GM18526 (cell line): ENCODE measurements around the gene BOLA1.
A peak's percentile ranks its signal among the peaks of the same experiment; 100 is the strongest.

Experiments
- POLR2A ChIP-seq: IDR thresholded peaks from 3 replicates; pipeline ENCODE4 v1.6.1; 2011; ENCODE audit not compliant: insufficient read length; ENCODE audit errors: extremely low read depth

Gene BOLA1

DNA sequence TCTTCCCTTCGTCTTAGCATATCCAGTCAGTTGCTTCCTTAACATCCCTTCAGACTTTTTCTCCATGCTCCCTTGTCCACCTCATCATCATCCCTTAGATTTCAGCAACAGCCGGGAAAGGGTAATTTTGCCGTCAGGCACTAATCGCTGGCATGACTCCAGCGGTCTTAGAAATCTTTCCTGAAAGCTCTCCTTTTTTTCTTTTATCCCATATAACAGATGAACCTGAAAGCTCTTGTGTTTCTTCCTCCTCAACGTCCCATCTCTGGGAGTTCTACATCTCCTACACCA, 10.4 kb upstream of the BOLA1 start:
- TF ChIP-seq POLR2A: no peak

DNA sequence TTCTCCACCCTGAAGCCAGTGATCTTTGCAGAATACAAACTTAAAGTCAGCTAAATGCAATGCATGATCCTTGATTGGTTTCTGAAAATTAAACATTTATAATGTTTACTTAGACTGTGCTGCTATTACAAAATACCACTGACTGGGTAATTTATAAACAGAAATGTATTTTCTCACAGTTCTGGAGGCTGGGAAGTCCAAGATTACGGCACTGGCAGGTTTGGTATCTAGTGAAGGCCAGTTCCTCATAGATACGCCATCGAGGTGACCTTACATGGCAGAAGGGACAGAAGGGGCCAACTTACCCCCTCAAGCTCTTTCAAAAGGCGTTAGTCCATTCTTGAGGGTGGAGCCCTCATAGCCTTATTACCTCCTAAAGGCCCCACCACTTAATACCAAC, 2.8 kb upstream of the BOLA1 start:
- no peak for TF ChIP-seq POLR2A

- no peak for TF ChIP-seq POLR2A
These were observed 4.6 kb downstream of the BOLA1 start for GRCh38 chr1:149903836-149904491.

GRCh38 chr1:149906570-149907075, 7.3 kb downstream of the BOLA1 start:
- TF ChIP-seq POLR2A: no peak

- TF ChIP-seq POLR2A: no peak
These were observed 15.2 kb downstream of the BOLA1 start for GRCh38 chr1:149914545-149914944.

DNA sequence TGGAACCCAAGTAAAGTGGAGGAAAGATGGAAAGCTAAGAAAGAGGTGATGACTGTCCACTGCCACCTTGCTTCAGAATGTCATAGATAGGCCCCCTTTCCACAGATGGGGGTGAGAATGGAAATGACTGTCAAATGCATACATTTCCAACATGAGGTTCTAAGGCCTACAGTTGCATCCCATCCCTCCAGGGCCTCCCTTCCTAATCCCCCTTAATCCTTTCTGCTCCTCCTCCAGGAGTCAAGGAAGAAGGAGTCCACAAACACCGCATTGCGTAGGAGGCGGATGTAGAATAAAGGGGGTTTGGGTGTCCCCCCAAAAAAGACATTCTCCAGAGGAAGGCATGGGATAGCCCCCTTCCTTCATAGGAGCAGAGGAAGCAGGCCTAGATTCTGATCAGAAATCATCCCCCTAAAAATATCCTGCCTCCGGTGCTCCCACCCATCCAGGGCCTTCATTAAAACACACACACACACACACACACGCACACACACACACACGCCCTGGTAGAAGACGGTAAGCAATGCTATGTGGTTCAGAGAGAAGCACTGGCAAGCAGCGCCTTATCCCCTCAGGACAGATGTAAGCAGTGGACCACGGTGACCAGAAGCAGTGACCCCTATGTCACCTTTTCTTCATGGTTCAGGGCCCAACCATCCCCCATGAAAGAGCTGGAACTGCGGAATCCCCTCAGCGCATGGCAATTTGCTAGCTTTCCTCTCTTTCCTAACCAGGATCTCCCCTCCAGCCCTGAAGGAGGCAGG, 16.2 kb downstream of the BOLA1 start:
- TF ChIP-seq POLR2A: no peak

- TF ChIP-seq POLR2A: no peak
These were observed 17.0 kb downstream of the BOLA1 start for GRCh38 chr1:149916193-149916897.

DNA sequence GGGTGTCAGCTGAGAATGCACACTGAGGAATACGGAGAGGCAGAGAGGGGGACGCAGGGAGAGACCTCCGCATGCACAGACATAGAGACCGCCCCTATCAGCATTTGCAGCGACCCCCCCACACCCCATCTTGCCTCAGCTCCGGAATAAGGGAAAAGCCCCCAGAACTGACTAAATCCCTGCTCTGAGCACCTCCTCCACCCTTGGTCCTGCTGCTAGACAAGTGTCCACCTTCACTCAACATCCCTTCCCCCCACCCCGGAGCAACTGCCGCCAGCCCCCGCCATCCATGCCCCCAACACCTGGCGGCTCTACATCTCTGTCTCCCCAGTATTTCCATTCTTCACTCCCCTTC, 17.5 kb downstream of the BOLA1 start:
- TF ChIP-seq POLR2A: no peak

- no peak for TF ChIP-seq POLR2A
These were observed 18.3 kb downstream of the BOLA1 start, which contains the start of gene SV2A for GRCh38 chr1:149917571-149918144. Gene SV2A, minus strand, starts transcription at chr1:149917844. Its CDS starts 4,004 bp downstream, at chr1:149913840.

DNA sequence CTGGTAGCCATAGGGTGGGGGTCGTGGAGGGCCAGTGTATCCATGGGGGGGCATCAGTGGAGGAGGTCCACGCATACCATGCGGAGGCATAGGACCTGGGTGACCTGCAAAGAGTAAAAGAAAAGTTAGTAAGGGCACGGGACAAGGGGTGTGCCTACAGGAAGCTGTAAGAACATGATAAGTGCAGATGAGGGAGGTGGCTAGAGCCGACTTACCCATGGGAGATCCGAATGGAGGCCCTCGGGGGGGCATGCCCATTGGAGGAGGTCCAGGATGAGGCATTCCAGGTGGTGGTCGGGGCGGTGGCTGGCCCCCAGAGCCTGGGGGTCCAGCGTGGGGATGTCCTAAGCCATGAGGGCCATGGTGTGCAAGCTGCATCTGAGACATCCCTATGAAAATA, 24.3 kb downstream of the BOLA1 start:
- TF ChIP-seq POLR2A: no peak

GRCh38 chr1:149925345-149925744, 26.0 kb downstream of the BOLA1 start:
- TF ChIP-seq POLR2A: no peak

DNA sequence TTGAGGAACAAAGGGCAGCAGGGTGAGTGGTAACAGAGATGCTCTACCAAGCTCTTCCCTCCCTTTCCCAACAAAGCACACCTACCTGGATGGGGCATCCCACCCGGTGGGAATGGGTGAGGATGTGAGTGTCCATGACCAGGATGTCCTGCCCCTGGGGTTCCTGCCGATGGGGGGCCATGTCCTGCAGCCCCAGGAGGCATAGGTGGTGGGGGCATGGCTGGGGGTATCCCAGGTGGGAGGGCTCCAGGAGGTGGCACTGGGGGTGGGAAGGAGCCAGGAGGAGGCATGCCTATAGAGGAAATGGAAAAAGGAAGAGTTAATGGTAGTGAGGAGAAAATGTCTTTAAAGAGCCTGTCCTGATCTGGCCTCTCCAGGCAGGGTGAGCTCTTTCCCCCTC, 26.4 kb downstream of the BOLA1 start:
- no peak for TF ChIP-seq POLR2A

GRCh38 chr1:149926296-149926695, 26.9 kb downstream of the BOLA1 start:
- no peak for TF ChIP-seq POLR2A

GRCh38 chr1:149927056-149927562, 27.7 kb downstream of the BOLA1 start:
- TF ChIP-seq POLR2A: no peak

DNA sequence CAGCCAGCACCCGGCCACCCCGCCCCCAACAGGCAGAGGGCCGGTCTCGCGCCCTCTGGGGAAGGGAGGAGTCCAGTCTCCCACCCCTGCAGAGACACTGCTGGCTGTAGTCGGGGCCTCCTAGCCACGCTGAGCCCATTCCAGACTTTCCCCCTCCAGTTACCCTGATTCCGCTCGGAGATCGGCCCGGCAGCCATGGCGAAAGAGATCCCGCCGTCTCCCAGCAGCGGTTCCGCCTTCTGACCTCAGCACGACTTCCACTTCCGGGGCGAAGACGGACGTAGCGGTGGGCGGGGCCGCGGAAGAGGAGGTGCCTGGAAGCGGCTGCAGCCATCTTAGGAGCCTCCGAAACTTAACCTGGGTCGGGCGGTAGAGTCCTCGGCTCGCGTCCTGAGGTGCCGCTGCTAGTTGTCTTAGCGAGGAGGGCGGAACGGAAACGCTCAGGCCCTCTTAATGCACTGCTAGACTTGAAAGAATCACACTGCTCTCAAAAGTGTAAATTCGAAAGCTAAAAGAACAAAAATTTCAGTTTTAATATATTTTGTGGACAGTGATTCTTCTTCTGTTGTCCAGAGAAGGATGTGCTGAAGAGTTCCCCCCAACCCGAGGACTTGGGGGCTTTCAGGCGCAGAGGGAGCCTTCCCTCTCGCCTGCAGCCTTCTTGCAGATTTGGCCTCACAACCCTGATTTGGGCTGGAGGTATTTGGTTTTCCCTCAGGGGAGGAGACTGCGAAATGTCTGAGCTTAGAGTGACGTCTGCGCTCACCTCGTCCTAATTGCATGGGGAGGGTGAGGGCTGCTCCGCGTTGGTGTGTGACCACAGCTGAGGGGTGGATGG, 28.4 kb downstream of the BOLA1 start, which contains the start of gene SF3B4:
Gene SF3B4, minus strand, starts transcription at position 241 of the 838 bp plus-strand sequence. Its CDS starts 44 bp downstream, at position 197.
- peak; percentile 95 for TF ChIP-seq POLR2A
